ENCODE results near the gene STUM. TPM values are rescaled to one million over a fixed set of nuclear protein-coding genes. Genes with fewer than 3 reads are reported as not detected.

Gene STUM
- total RNA-seq, 2 donors from 2014 or later = not detected

DNA sequence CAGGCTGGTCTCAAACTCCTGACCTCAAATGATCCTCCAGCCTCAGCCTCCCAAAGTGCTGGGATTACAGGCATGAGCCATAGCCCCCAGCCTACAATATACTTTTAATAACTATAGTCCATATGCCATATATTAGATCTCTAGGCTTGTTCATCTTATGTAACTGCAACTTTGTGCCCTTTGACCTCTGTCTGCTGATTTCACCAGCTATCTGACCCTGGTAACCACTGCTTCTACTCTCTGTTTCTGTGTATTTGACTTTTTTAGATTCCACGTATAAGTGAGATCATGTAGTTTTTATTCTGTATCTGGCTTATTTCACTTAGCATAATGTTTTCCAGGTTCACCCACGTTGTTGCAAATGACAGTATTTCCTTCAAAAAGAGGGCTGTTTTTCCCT, 25.5 kb downstream of the STUM start:
- no peak for DNase-seq
- ATAC-seq (replicated peaks in 1 of 2) = no peak
- Mint-ChIP-seq H3K27ac (no peak overlapping the region), H3K4me3 (no peak overlapping the region), H3K9me3 (no peaks in the 10 kb centered on the region), H3K27me3 (ENCODE audit: low read depth) (no peaks in the 10 kb centered on the region), H3K36me3 (ENCODE audit: insufficient read depth in 2 of 2) (no peaks in the 10 kb centered on the region), H3K4me1 (ENCODE audit: low read depth) (no peaks in the 10 kb centered on the region)

GRCh38 chr1:226574591-226575435, 26.2 kb downstream of the STUM start:
- Mint-ChIP-seq H3K36me3 (ENCODE audit: insufficient read depth in 2 of 2) (no peaks in the 10 kb centered on the region), H3K27ac (no peak overlapping the region)

GRCh38 chr1:226575436-226575720, 26.8 kb downstream of the STUM start:
- H3K4me1 Mint-ChIP-seq (ENCODE audit: low read depth) = no peaks in the 10 kb centered on the region
- H3K36me3 Mint-ChIP-seq (ENCODE audit: insufficient read depth in 2 of 2) = no peaks in the 10 kb centered on the region
- H3K9me3 Mint-ChIP-seq = no peaks in the 10 kb centered on the region
- no peak for ATAC-seq (replicated peaks in 1 of 2)
- no peaks in the 10 kb centered on the region for H3K27me3 Mint-ChIP-seq (ENCODE audit: low read depth)
- H3K27ac Mint-ChIP-seq = no peak overlapping the region
- no peak for DNase-seq
- no peak overlapping the region for H3K4me3 Mint-ChIP-seq

More at GRCh38 chr1:226574591-226575435, 26.2 kb downstream of the STUM start:
- Mint-ChIP-seq H3K9me3 (no peaks in the 10 kb centered on the region), H3K4me3 (no peak overlapping the region), H3K27me3 (ENCODE audit: low read depth) (no peaks in the 10 kb centered on the region), H3K4me1 (ENCODE audit: low read depth) (no peaks in the 10 kb centered on the region)
- DNase-seq = no peak
- no peak for ATAC-seq (replicated peaks in 1 of 2)

DNA sequence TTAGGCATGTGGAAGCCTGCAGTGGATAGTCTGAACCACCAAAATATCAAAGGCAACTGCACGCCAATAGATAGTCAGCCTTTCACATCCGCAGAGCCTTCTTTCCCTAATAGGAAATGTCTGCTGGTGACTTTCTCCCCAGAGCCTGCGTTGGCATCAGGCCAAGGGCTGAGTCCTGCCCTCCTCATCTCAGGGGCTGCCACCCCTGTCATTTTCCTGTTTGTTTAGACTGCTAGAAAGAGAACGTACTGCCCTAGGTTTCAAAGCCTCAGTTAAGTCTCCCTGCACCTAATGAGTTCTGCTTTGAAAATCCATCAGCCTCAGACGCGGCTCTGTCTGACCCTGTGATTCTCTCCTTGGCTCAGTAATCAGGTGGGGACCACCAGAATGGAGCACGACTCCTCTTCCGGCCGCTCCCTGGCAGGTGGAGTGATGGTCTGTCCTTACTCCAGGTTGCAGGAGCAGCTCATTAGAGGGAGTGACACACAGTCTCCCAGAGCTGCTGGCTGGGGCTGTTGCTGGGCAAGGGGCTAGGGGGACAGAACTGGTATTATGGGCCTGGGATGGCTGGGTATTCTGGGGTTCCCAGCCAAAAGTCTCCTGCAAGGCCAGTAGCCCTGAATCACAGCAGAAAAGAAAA, 27.3 kb downstream of the STUM start:
- Mint-ChIP-seq H3K4me1 (ENCODE audit: low read depth) (no peaks in the 10 kb centered on the region), H3K4me3 (no peak overlapping the region), H3K27ac (no peak overlapping the region), H3K9me3 (no peaks in the 10 kb centered on the region), H3K27me3 (ENCODE audit: low read depth) (no peaks in the 10 kb centered on the region), H3K36me3 (ENCODE audit: insufficient read depth in 2 of 2) (no peaks in the 10 kb centered on the region)
- ATAC-seq (replicated peaks in 1 of 2) (no peak), DNase-seq (no peak)

DNA sequence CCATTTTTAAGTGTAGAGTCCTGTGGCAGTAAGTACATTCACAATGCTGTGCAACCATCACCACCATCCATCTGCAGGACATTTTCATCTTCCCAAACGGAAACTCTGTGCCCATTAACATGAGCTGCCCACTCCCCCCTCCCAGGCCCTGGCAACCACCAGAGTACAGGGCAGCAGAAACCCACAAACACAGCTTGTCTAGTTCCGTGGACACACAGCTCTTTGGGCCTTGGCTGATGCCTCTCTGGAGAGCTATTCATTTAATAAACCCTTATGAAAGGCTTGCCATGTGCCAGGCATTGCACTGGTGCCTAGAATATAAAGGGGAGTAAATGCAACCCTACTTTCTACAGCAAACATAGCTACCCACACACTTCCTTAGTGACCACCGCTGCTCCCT, 28.0 kb downstream of the STUM start:
- ATAC-seq (replicated peaks in 1 of 2) (no peak), DNase-seq (no peak)
- H3K27ac Mint-ChIP-seq = no peak overlapping the region
- H3K4me3 Mint-ChIP-seq = no peak overlapping the region
- H3K27me3 Mint-ChIP-seq (ENCODE audit: low read depth) = no peaks in the 10 kb centered on the region
- no peaks in the 10 kb centered on the region for H3K36me3 Mint-ChIP-seq (ENCODE audit: insufficient read depth in 2 of 2)
- H3K9me3 Mint-ChIP-seq = no peaks in the 10 kb centered on the region
- no peaks in the 10 kb centered on the region for H3K4me1 Mint-ChIP-seq (ENCODE audit: low read depth)

- H3K4me3 Mint-ChIP-seq = no peak overlapping the region
- no peaks in the 10 kb centered on the region for H3K4me1 Mint-ChIP-seq (ENCODE audit: low read depth)
- H3K27ac Mint-ChIP-seq = no peak overlapping the region
Measured at GRCh38 chr1:226577401-226578180, 29.0 kb downstream of the STUM start.

GRCh38 chr1:226578946-226579578, 30.5 kb downstream of the STUM start:
- Mint-ChIP-seq H3K27ac (no peak overlapping the region), H3K27me3 (ENCODE audit: low read depth) (no peaks in the 10 kb centered on the region), H3K36me3 (ENCODE audit: insufficient read depth in 2 of 2) (no peaks in the 10 kb centered on the region), H3K4me3 (no peak overlapping the region), H3K9me3 (no peaks in the 10 kb centered on the region), H3K4me1 (ENCODE audit: low read depth) (no peaks in the 10 kb centered on the region)
- no peak for DNase-seq
- ATAC-seq (replicated peaks in 1 of 2) = no peak

More at GRCh38 chr1:226577401-226578180, 29.0 kb downstream of the STUM start:
- H3K36me3 Mint-ChIP-seq (ENCODE audit: insufficient read depth in 2 of 2) = no peaks in the 10 kb centered on the region
- DNase-seq = no peak
- H3K27me3 Mint-ChIP-seq (ENCODE audit: low read depth) = no peaks in the 10 kb centered on the region
- ATAC-seq (replicated peaks in 1 of 2) = no peak
- no peaks in the 10 kb centered on the region for H3K9me3 Mint-ChIP-seq

GRCh38 chr1:226579781-226580323, 31.3 kb downstream of the STUM start:
- H3K27ac Mint-ChIP-seq = no peak overlapping the region

GRCh38 chr1:226580625-226581270, 32.2 kb downstream of the STUM start:
- ATAC-seq (replicated peaks in 1 of 2) (no peak), DNase-seq (no peak)
- Mint-ChIP-seq H3K36me3 (ENCODE audit: insufficient read depth in 2 of 2) (no peaks in the 10 kb centered on the region), H3K4me1 (ENCODE audit: low read depth) (no peaks in the 10 kb centered on the region), H3K9me3 (no peaks in the 10 kb centered on the region), H3K27me3 (ENCODE audit: low read depth) (no peaks in the 10 kb centered on the region), H3K4me3 (no peak overlapping the region), H3K27ac (no peak overlapping the region)

More at GRCh38 chr1:226579781-226580323, 31.3 kb downstream of the STUM start:
- no peaks in the 10 kb centered on the region for H3K36me3 Mint-ChIP-seq (ENCODE audit: insufficient read depth in 2 of 2)
- ATAC-seq (replicated peaks in 1 of 2) (no peak), DNase-seq (no peak)
- no peaks in the 10 kb centered on the region for H3K4me1 Mint-ChIP-seq (ENCODE audit: low read depth)
- H3K9me3 Mint-ChIP-seq = no peaks in the 10 kb centered on the region
- H3K4me3 Mint-ChIP-seq = no peak overlapping the region
- H3K27me3 Mint-ChIP-seq (ENCODE audit: low read depth) = no peaks in the 10 kb centered on the region

GRCh38 chr1:226581650-226582330, 33.2 kb downstream of the STUM start:
- Mint-ChIP-seq H3K36me3 (ENCODE audit: insufficient read depth in 2 of 2) (no peaks in the 10 kb centered on the region), H3K27ac (no peak overlapping the region), H3K4me1 (ENCODE audit: low read depth) (no peaks in the 10 kb centered on the region), H3K9me3 (no peaks in the 10 kb centered on the region), H3K4me3 (no peak overlapping the region), H3K27me3 (ENCODE audit: low read depth) (no peaks in the 10 kb centered on the region)
- no peak for DNase-seq
- ATAC-seq (replicated peaks in 1 of 2) = no peak

GRCh38 chr1:226582966-226583365, 34.4 kb downstream of the STUM start:
- H3K27ac Mint-ChIP-seq = no peak overlapping the region
- H3K9me3 Mint-ChIP-seq = no peaks in the 10 kb centered on the region
- no peak overlapping the region for H3K4me3 Mint-ChIP-seq
- ATAC-seq (replicated peaks in 1 of 2) = no peak
- no peaks in the 10 kb centered on the region for H3K27me3 Mint-ChIP-seq (ENCODE audit: low read depth)
- H3K36me3 Mint-ChIP-seq (ENCODE audit: insufficient read depth in 2 of 2) = no peaks in the 10 kb centered on the region
- H3K4me1 Mint-ChIP-seq (ENCODE audit: low read depth) = no peaks in the 10 kb centered on the region
- no peak for DNase-seq

DNA sequence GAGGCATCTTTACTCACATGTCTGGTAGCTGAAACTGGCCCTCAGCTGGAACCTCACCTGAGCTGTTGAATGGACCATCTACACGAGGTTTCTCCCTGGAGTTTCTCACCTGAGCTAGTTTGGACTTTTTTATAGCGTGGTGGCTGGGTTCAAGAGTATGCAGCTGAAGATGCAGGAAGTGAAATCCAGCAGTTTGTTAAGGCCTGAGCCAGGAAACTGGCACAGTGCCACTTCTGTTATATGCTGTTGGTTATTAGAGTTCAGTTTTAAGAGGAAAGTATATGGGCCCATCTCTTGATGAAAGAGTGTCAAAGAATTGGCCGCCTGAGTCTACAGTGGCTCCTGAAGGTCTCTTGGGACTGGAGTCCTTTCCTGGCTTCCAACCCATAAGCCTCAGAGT, 35.6 kb downstream of the STUM start:
- Mint-ChIP-seq H3K36me3 (ENCODE audit: insufficient read depth in 2 of 2) (no peaks in the 10 kb centered on the region), H3K9me3 (no peaks in the 10 kb centered on the region), H3K4me1 (ENCODE audit: low read depth) (no peaks in the 10 kb centered on the region), H3K27ac (no peak overlapping the region), H3K27me3 (ENCODE audit: low read depth) (no peaks in the 10 kb centered on the region), H3K4me3 (no peak overlapping the region)
- DNase-seq = no peak
- ATAC-seq (replicated peaks in 1 of 2) = no peak

Data from activated T-cell treated with anti-CD3 and anti-CD28 coated beads, Interleukin-2, amount 50 U/mL, for 72 hours (primary cell).